Bronchial epithelial cell (primary cell): ENCODE data around the gene BBX. TPM values are rescaled to one million over a fixed set of nuclear protein-coding genes. Genes with fewer than 3 reads are reported as not detected.

Experiments used
- DNase-seq: peaks from one replicate; pipeline ENCODE4 v3.0.0-alpha.2; 2010; ENCODE audit warnings: low read depth
- FAIRE-seq: peaks from 2 replicates; lab custom pipeline; 2011; peaks lifted over from hg19 to GRCh38; lab: Jason Lieb, UNC
- H3K27me3 ChIP-seq: 2 replicates; pipeline ENCODE4 v1.5.1; 2011; ENCODE audit warnings: low read length; ENCODE audit not compliant: control insufficient read depth, insufficient read depth
- H3K36me3 ChIP-seq: 2 replicates; pipeline ENCODE4 v1.5.1; 2011; ENCODE audit warnings: low read length; ENCODE audit not compliant: control insufficient read depth, insufficient read depth
- H3K4me3 ChIP-seq: 2 replicates; pipeline ENCODE4 v1.5.1; 2011; ENCODE audit warnings: mild to moderate bottlenecking, low read depth, low read length, control low read depth
- CTCF ChIP-seq: IDR thresholded peaks from 2 replicates; pipeline ENCODE4 v1.5.1; 2011; ENCODE audit warnings: mild to moderate bottlenecking, moderate library complexity, low read length, control low read depth, inconsistent platforms; ENCODE audit not compliant: insufficient read depth, severe bottlenecking
- total RNA-seq: library from RNA; depleted of rRNA; stranded (reverse); fragments of >200 nt; gene quantifications from 2 replicates; pipeline ENCODE4 v1.2.1, GENCODE V29; 2014

BBX gene
- total RNA-seq, 1 donor from 2014 or later: 49.5 TPM

GRCh38 chr3:107661447-107662123 is 138.8 kb downstream of the BBX start:
- Histone ChIP-seq H3K4me3 (no peak overlapping the region), H3K27me3 (no peaks in the 10 kb centered on the region), H3K36me3 (no peaks in the 10 kb centered on the region)
- DNase-seq (peak; percentile 18), FAIRE-seq (no peak)
- no peak for TF ChIP-seq CTCF

DNA sequence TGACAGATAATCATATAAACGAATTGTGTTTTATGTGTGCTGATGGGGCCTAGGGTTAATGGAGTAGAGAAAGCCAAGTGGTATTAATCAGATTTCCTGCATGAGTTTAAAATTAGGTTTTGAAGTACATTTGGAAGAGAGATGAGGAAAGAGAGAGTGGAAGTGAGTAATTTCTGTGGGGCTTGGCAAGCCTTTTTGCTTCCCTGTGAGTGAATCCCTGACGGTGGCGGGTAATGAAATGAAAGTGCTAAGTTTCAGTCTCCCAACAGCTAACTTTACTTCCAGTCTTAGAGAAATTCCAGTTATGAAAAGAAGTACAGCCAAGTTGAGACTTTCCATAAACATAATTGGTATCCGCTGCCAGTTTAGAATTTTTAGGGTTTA is 139.4 kb downstream of the BBX start:
- FAIRE-seq (no peak), DNase-seq (peak; percentile 78)
- Histone ChIP-seq H3K36me3 (no peaks in the 10 kb centered on the region), H3K4me3 (no peak overlapping the region), H3K27me3 (no peaks in the 10 kb centered on the region)
- no peak for TF ChIP-seq CTCF

DNA sequence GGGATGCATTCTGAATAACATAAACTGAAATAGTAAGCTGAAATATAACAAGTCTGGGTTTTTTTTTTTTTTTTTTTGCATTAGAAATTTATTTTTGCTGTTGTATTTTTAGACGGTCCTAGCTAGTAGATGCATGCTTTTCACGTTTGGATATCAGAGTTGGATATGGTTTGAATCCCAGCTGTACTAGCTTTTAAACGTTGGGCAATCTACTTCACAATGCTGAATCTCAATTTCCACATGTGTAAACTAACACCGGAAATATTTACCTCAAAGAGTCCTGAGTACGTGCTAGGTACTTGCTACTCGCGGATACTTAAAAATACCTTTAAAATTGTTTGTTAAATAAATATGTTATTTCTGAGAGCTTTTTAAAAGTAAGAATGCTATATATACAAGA is 139.8 kb downstream of the BBX start:
- H3K4me3 ChIP-seq: no peak overlapping the region
- H3K27me3 ChIP-seq: no peaks in the 10 kb centered on the region
- TF ChIP-seq CTCF: no peak
- H3K36me3 ChIP-seq: no peaks in the 10 kb centered on the region
- FAIRE-seq (no peak), DNase-seq (peak; percentile 72)

- DNase-seq: no peak
- Histone ChIP-seq H3K36me3 (no peaks in the 10 kb centered on the region), H3K4me3 (no peak overlapping the region), H3K27me3 (no peaks in the 10 kb centered on the region)
- no peak for FAIRE-seq
- TF ChIP-seq CTCF: no peak
Measured at GRCh38 chr3:107663266-107663665, 140.5 kb downstream of the BBX start.

DNA sequence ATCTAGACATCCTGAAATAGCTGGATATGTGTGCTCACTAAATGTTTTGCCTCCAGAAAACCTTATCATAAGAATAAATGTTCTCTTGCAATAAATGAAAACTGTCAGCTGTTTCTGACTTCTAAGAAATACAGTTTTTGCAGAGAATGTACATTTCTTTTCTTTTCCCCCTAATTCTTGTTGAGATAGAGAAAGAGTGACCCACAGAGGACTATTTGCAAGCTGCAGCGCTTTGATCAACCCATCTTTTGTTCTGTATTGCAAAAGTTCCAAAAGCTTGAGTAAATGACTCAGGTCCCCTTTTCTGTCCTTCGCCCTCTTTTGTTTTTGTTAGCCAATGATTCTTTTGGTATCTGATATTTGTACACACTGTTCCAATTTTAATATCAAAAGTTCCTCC is 141.9 kb downstream of the BBX start:
- Histone ChIP-seq H3K36me3 (no peaks in the 10 kb centered on the region), H3K27me3 (no peaks in the 10 kb centered on the region), H3K4me3 (no peak overlapping the region)
- TF ChIP-seq CTCF: no peak
- FAIRE-seq (no peak), DNase-seq (no peak)

DNA sequence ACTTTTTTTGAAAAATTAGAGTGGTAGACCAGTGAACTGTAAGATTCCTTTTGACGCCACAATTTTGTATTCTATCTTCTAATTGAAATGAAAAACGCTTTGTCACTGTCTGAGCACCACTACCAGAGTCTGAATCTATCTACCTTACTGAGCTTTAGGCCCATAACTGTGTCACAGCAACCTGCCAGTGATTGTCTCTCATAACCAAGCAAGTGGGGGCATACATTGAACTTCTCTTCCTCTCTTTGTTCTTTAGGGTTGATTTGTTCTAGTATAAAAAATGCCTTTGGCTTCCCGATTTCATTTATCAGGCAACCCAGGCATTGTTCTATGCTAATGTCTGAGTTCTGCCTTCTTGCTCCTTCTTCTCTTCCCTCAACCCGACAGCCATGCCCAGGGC is 142.6 kb downstream of the BBX start:
- FAIRE-seq: no peak

More for the DNA sequence above, 142.6 kb downstream of the BBX start:
- Histone ChIP-seq H3K36me3 (no peaks in the 10 kb centered on the region), H3K4me3 (no peak overlapping the region), H3K27me3 (no peaks in the 10 kb centered on the region)
- DNase-seq: no peak
- TF ChIP-seq CTCF: no peak
